GM21367 (cell line): ENCODE results near the gene OTUD5.
"Not testable (repeated sequence)": the region's sequence is repeated elsewhere in the genome, so short reads cannot be mapped to it uniquely, and the experiment has no call there.

Experiments used
- ATAC-seq: cut with Tn5 transposase; IDR thresholded peaks from one replicate; pipeline ENCODE4 v1.9.1; 2021; ENCODE audit not compliant: unreplicated experiment

Gene OTUD5

DNA sequence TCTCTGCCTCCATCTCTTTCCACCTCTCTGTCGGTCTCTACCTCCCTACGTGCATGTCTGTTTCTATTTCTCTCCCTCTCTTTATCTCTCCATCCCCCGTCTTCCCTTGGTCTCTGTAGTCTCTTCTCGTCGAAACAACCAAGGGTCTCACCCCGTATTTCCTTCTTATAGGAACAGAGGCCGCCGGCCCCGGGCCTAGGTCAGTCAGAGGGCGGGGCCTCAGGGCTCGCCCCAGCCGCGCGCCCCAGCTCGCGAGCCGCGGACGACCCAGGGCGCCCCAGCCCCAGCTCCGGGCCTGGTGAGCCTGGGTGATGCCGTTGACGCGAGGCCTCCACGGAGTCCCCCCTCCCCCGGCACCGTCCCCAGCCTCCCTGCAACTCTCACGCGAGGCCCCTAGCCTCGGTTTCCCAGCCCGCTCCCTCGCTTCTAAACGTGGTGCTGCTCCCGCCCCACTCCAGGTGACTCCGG, 66.4 kb downstream of the OTUD5 start:
- peak; percentile 39 for ATAC-seq

DNA sequence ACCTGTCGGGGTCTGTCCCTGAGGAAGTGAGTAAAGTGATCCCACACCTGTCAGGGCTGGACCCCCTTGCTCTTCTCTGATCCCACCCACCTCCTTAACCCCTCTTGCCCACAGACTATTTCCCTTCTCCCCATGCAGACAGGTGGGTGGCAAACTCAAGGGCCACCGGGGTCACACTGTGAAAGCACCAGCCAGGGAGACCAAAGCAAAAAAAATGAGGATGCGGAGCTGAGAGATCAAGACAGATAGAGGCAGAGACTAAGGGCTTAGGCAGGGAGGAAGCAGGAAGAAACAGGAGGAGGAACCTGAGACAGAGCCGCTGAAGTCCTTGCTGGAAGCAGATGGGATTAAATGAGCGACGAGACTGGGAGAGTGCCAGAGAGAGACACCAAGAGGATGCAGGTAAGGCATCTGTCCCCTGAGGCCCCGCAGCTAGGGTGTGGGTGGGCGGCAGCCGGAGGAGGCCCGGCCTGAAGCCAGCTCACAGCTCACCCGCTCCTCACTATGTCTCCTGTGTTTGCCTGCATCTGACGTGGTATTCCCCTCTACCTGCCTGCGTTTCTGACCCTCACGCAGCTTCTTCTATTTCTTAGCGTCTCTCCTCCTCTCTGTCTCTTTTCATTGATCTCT, 67.0 kb downstream of the OTUD5 start:
- ATAC-seq, result no peak

DNA sequence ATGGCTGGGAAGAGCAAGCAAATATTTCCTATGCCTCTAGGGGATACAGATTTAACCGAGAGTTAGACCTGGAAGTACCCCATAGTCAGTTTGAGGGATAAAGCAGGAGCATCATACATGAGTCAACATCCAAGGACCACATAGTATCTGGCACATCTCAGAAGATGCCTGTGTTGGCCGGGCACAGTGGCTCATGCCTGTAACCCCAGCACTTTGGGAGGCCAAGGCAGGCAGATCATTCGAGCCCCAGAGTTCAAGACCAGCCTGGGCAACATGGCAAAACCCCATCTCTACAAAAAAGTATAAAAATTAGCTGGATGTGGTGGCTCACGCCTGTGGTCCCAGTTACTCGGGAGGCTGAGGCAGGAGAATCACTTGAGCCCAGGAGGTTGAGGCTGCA, 70.8 kb downstream of the OTUD5 start:
- not testable (repeated sequence) for ATAC-seq

DNA sequence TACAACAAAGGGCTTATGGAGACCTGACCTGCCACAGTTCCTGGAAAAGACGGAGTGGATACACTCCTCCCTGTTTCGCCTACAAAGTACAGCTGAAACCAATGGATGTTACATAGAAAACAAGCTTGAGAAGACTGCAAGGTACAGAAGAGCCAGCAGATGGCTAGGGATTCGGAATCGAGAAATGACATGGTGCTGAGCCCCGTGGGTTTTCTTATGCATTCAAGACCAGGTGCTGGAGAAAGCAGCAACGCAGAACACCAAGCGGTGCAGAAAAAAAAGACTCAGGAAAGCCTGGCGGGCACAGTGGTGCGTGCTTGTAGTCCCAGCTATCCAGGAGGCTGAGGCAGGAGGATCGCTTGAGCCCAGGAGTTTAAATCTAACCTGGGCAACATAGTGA, 73.7 kb downstream of the OTUD5 start:
- ATAC-seq, result no peak

DNA sequence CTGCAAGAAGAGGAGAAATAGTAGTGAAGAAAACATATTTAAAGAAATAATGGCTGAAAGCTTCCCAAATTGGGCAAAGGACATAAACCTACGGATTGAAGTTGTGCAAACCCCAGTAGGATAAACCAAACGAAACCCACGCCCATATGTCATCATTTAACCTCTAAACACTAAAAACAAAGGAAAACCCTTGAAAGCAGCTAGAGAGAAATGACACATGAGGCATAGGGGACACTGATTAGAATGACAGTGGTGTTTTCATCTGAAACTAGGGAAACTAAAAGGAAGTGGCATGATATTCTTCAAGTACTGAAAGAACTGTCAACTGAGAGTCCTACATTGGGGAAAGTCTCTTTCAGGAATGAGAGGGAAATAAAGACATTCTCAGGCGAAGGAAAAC, 80.5 kb downstream of the OTUD5 start:
- not testable (repeated sequence) for ATAC-seq
